GM12878 (cell line): ENCODE data around the gene CHD5.

Experiments
- POLR2AphosphoS5 ChIP-seq: IDR thresholded peaks from 2 replicates; pipeline ENCODE4 v1.6.1; 2011; ENCODE audit warnings: mild to moderate bottlenecking, low read length, inconsistent platforms
- TF ChIP-seq, protein P1 (sequence below): fragments of 450-650 bp; IDR thresholded peaks from 2 replicates; pipeline ENCODE4 v1.6.1; 2017; ENCODE audit warnings: low read depth, mild to moderate bottlenecking, moderate library complexity

DNA sequence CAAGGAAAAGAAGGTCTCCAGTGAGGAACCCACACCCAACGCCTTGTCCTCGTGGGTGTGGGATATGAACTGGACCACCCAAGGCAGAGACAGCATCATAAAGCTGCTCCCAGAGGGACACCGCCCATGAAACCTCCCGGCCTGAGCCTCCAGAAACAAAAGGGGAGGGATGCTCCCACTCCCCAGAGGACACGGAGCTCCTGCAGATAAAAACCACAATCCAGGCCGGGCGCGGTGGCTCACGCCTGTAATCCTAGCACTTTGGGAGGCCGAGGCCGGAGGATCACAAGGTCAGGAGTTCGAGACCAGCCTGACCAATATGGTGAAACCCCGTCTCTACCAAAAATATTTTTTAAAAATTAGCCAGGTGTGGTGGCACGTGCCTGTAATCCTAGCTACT, 66.4 kb downstream of the CHD5 start:
- TF ChIP-seq, protein P1, sequence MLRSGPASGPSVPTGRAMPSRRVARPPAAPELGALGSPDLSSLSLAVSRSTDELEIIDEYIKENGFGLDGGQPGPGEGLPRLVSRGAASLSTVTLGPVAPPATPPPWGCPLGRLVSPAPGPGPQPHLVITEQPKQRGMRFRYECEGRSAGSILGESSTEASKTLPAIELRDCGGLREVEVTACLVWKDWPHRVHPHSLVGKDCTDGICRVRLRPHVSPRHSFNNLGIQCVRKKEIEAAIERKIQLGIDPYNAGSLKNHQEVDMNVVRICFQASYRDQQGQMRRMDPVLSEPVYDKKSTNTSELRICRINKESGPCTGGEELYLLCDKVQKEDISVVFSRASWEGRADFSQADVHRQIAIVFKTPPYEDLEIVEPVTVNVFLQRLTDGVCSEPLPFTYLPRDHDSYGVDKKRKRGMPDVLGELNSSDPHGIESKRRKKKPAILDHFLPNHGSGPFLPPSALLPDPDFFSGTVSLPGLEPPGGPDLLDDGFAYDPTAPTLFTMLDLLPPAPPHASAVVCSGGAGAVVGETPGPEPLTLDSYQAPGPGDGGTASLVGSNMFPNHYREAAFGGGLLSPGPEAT, result no peak
- TF ChIP-seq POLR2AphosphoS5, result no peak
